ENCODE data around the gene EPHA4. TPM values are rescaled to one million over a fixed set of nuclear protein-coding genes. Genes with fewer than 3 reads are reported as not detected.

EPHA4 gene
- polyA plus RNA-seq, 2 of the 4 experiments (the other 2 are of a cell fraction), result 0.54 to 1.1 TPM

DNA sequence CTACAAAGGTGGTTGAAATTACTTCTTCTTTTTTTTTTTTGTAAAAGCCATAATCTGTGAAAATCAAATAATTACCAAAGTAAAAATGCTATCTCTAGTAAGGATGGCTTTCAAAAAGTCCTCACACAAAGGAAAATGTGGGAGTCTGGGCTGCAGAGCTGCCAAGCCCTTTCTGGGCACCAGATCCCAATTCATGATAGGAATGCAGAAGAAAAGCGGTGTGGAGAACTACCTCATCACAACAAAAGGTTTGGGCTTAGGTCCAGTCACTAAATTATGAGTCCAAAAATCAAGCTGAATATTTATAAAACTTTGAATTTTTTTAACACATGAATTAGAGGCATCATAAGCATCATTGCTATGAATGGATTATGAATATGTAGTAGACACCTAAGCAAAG is 30.8 kb upstream of the EPHA4 start:
- 35% methylated on average over 1 of the region's 1 CpG for WGBS (ENCODE audit: missing lambda C conversion rate)
- FAIRE-seq (no peak), DNase-seq (ENCODE audit: low read depth in 1 of 2, low spot score in 1 of 2) (no peak), ATAC-seq (no peak)
- H3K9me3 ChIP-seq, result no peaks in the 10 kb centered on the region
- no peak overlapping the region for H3K4me2 ChIP-seq
- no peak overlapping the region for H3K27ac ChIP-seq
- TF ChIP-seq, protein P1, sequence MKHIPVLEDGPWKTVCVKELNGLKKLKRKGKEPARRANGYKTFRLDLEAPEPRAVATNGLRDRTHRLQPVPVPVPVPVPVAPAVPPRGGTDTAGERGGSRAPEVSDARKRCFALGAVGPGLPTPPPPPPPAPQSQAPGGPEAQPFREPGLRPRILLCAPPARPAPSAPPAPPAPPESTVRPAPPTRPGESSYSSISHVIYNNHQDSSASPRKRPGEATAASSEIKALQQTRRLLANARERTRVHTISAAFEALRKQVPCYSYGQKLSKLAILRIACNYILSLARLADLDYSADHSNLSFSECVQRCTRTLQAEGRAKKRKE (CRISPR knock-in tag; IDR thresholded peaks at IDR 0.05; ENCODE audit: low read depth), result no peak
- TF ChIP-seq CEBPB (IDR thresholded peaks at IDR 0.05) (no peak), ZC3H11A (IDR thresholded peaks at IDR 0.05) (no peak), MYC (IDR thresholded peaks at IDR 0.05; ENCODE audit: borderline replicate concordance, low read length) (no peak), JUN (IDR thresholded peaks at IDR 0.05) (no peak)
- ChIA-PET CTCF (no interaction called here), POLR2A (no interaction called here)
- no peaks in the 10 kb centered on the region for H3K4me1 ChIP-seq
- no peak overlapping the region for H3K4me3 ChIP-seq

- H3K4me3 ChIP-seq, result no peak overlapping the region
- no peaks in the 10 kb centered on the region for H3K9me3 ChIP-seq
- CTCF ChIA-PET, result no interaction called here
- DNase-seq (ENCODE audit: low read depth in 1 of 2, low spot score in 1 of 2) (no peak), ATAC-seq (no peak), FAIRE-seq (no peak)
- POLR2A ChIA-PET, result no interaction called here
- no peak for TF ChIP-seq HOXB5 (CRISPR knock-in tag; IDR thresholded peaks at IDR 0.05)
- TF ChIP-seq, protein P2, sequence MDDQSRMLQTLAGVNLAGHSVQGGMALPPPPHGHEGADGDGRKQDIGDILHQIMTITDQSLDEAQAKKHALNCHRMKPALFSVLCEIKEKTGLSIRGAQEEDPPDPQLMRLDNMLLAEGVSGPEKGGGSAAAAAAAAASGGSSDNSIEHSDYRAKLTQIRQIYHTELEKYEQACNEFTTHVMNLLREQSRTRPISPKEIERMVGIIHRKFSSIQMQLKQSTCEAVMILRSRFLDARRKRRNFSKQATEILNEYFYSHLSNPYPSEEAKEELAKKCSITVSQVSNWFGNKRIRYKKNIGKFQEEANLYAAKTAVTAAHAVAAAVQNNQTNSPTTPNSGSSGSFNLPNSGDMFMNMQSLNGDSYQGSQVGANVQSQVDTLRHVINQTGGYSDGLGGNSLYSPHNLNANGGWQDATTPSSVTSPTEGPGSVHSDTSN (IDR thresholded peaks at IDR 0.05), result no peak
- H3K27ac ChIP-seq, result no peak overlapping the region
- H3K4me1 ChIP-seq, result no peaks in the 10 kb centered on the region
- H3K4me2 ChIP-seq, result no peak overlapping the region
- 21% methylated on average over 3 of the region's 3 CpGs for WGBS (ENCODE audit: missing lambda C conversion rate)
These were observed 29.3 kb upstream of the EPHA4 start for GRCh38 chr2:221601376-221601775.

DNA sequence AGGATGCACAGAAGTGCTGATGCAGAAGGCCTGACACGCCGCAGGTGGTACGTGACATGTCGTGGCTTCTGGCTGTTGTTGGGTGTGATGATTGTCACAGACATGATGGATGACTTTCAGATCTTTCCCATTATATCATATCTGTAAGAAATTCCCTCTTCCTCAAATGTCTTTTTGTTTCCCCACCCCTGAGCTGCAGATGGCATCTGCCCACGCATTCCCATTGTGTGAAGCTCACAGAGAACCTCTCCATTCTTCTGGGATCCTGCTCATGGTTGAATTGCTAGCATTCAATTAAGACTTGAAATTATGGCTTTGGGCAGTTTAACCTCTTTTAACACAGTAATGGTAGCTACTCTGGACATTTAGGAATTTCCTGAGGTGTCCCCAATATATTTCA is 28.3 kb upstream of the EPHA4 start:
- TF ChIP-seq ELK1 (IDR thresholded peaks at IDR 0.05; ENCODE audit: low read depth, low read length), result no peak
- no peak for TF ChIP-seq KDM1A (IDR thresholded peaks at IDR 0.05; ENCODE audit: low read depth)
- TF ChIP-seq, protein P3, sequence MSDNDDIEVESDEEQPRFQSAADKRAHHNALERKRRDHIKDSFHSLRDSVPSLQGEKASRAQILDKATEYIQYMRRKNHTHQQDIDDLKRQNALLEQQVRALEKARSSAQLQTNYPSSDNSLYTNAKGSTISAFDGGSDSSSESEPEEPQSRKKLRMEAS (IDR thresholded peaks at IDR 0.05), result no peak
- TF ChIP-seq, protein P4, sequence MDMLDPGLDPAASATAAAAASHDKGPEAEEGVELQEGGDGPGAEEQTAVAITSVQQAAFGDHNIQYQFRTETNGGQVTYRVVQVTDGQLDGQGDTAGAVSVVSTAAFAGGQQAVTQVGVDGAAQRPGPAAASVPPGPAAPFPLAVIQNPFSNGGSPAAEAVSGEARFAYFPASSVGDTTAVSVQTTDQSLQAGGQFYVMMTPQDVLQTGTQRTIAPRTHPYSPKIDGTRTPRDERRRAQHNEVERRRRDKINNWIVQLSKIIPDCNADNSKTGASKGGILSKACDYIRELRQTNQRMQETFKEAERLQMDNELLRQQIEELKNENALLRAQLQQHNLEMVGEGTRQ (IDR thresholded peaks at IDR 0.05), result no peak
- TF ChIP-seq HES2 (IDR thresholded peaks at IDR 0.05), result no peak
- FAIRE-seq (no peak), ATAC-seq (no peak), DNase-seq (ENCODE audit: low read depth in 1 of 2, low spot score in 1 of 2) (no peak)
- Histone ChIP-seq H3K4me1 (no peaks in the 10 kb centered on the region), H3K4me2 (no peak overlapping the region), H3K9me3 (no peaks in the 10 kb centered on the region), H3K4me3 (no peak overlapping the region), H3K27ac (no peak overlapping the region)
- 62% methylated on average over 5 of the region's 5 CpGs for WGBS (ENCODE audit: missing lambda C conversion rate)
- POLR2A ChIA-PET, result no interaction called here
- CTCF ChIA-PET, result interaction anchor here (0.9 kb wide), 1 partner anchor 27 kb away, joined by 3 read pairs; no protein-coding TSS in a partner anchor

DNA sequence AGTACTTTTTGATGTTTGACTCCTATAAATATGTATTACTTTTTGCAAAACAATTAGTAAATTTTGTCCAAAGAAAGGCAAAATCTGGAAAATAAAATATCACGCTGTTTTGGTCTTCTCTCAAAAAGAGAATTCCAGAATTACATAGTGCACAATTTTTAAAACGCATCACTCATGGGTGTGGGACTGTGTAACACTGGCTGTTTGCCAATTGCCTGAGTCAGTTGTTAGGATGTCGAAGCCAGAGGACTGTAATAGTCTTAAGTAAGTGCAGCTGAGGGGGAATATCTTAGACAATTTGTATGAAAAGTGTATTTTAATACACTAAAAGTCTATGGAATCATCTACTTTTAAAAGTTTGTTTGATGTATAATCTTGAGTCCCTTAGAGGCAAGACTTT is 24.1 kb upstream of the EPHA4 start:
- no peaks in the 10 kb centered on the region for H3K9me3 ChIP-seq
- 41% methylated on average over 3 of the region's 3 CpGs for WGBS (ENCODE audit: missing lambda C conversion rate)
- peak in 1 of 2 experiments; percentile 10 for DNase-seq (ENCODE audit: low read depth in 1 of 2, low spot score in 1 of 2)
- H3K4me3 ChIP-seq, result no peak overlapping the region
- H3K4me2 ChIP-seq, result no peak overlapping the region
- ChIA-PET CTCF (no interaction called here), POLR2A (no interaction called here)
- no peak for FAIRE-seq
- no peak for ATAC-seq
- TF ChIP-seq, protein P2 (IDR thresholded peaks at IDR 0.05), result no peak
- no peak for TF ChIP-seq MAZ (IDR thresholded peaks at IDR 0.05; ENCODE audit: borderline replicate concordance, low read depth, low read length)
- H3K27ac ChIP-seq, result no peak overlapping the region
- no peaks in the 10 kb centered on the region for H3K4me1 ChIP-seq
